IMR-90 (cell line): Measurements from ENCODE around the gene SIPA1L3. TPM values are rescaled to one million over a fixed set of nuclear protein-coding genes. Genes with fewer than 3 reads are reported as not detected.

ENCODE experiments used
- ATAC-seq: fragments of 200-7000 bp; cut with Tn5 transposase; 2 replicates; pipeline ENCODE4 v1.9.1; 2020; ENCODE audit warnings: low read depth, mild to moderate bottlenecking, moderate library complexity
- BruUV-seq: library from RNA; stranded (reverse); fragments of 400-500 nt; replicated peaks from 2 replicates; lab custom pipeline; 2021; lab: Mats Ljungman, UMichigan
- CTCF ChIA-PET: fragments of 300-600 bp; formaldehyde crosslinking; extraction: SDS; loops from one replicate; lab custom pipeline; 2021; ENCODE audit warnings: antibody characterized with exemption; lab: Yijun Ruan, JAX
- POLR2A ChIA-PET: fragments of 300-600 bp; sonication (Branson Sonifier 250); formaldehyde crosslinking; loops from one replicate; lab custom pipeline; 2022; ENCODE audit warnings: antibody characterized with exemption; ENCODE audit not compliant: unreplicated experiment; lab: Charles Lee
- DNase-seq: peaks from one replicate; pipeline ENCODE4 v3.0.0; 2013
- H2AFZ ChIP-seq: replicated peaks from 2 replicates; pipeline ENCODE3; 2013; ENCODE audit warnings: low read length, mild to moderate bottlenecking; ENCODE audit not compliant: poor library complexity
- H2AK5ac ChIP-seq: 2 replicates; pipeline ENCODE4 v1.6.1; 2013; ENCODE audit warnings: low read depth, low read length, inconsistent platforms
- H2AK9ac ChIP-seq: replicated peaks from 2 replicates; pipeline ENCODE3; 2013; ENCODE audit warnings: mild to moderate bottlenecking, low read depth, low read length, moderate library complexity; ENCODE audit not compliant: poor library complexity
- H2BK120ac ChIP-seq: 2 replicates; pipeline ENCODE4 v1.6.1; 2013; ENCODE audit warnings: low read depth, low read length, inconsistent platforms
- H2BK15ac ChIP-seq: 3 replicates; pipeline ENCODE4 v1.6.1; 2013; ENCODE audit warnings: low read depth, low read length, inconsistent platforms
- H2BK20ac ChIP-seq: 2 replicates; pipeline ENCODE4 v1.6.1; 2013; ENCODE audit warnings: low read depth, mild to moderate bottlenecking, inconsistent platforms, low read length, moderate library complexity
- H2BK5ac ChIP-seq: 2 replicates; pipeline ENCODE4 v1.6.1; 2013; ENCODE audit warnings: mild to moderate bottlenecking, low read depth, low read length, inconsistent platforms; ENCODE audit not compliant: poor library complexity, severe bottlenecking
- H3K14ac ChIP-seq: replicated peaks from 2 replicates; pipeline ENCODE4 v1.6.1; 2013; ENCODE audit warnings: low read depth, low read length, inconsistent platforms
- H3K18ac ChIP-seq: 2 replicates; pipeline ENCODE4 v1.6.1; 2013; ENCODE audit warnings: low read depth, low read length, control low read depth
- H3K23ac ChIP-seq: 2 replicates; pipeline ENCODE4 v1.6.1; 2013; ENCODE audit warnings: low read depth, low read length, inconsistent platforms
- H3K27ac ChIP-seq: 2 replicates; pipeline ENCODE4 v1.5.1; 2013; ENCODE audit warnings: mild to moderate bottlenecking, control low read depth, low read length; ENCODE audit not compliant: insufficient read depth
- H3K27me3 ChIP-seq: 2 replicates; pipeline ENCODE4 v1.6.1; 2013; ENCODE audit warnings: low read length; ENCODE audit not compliant: control insufficient read depth, insufficient read depth
- H3K36me3 ChIP-seq: 2 replicates; pipeline ENCODE4 v1.6.1; 2013; ENCODE audit warnings: low read length, mixed read lengths; ENCODE audit not compliant: control insufficient read depth, insufficient read depth
- H3K4ac ChIP-seq: 2 replicates; pipeline ENCODE4 v1.6.1; 2013; ENCODE audit warnings: low read depth, low read length, inconsistent platforms
- H3K4me1 ChIP-seq: 2 replicates; pipeline ENCODE4 v1.6.1; 2013; ENCODE audit warnings: low read length, mixed read lengths; ENCODE audit not compliant: control insufficient read depth, insufficient read depth
- H3K4me2 ChIP-seq: 2 replicates; pipeline ENCODE4 v1.6.1; 2013; ENCODE audit warnings: low read depth, mild to moderate bottlenecking, control low read depth, low read length, moderate library complexity
- H3K4me3 ChIP-seq: 2 replicates; pipeline ENCODE4 v1.5.1; 2013; ENCODE audit warnings: low read depth, mild to moderate bottlenecking, control low read depth, low read length, moderate library complexity; ENCODE audit not compliant: insufficient read depth
- H3K56ac ChIP-seq: 2 replicates; pipeline ENCODE4 v1.6.1; 2013; ENCODE audit warnings: low read length, inconsistent platforms; ENCODE audit not compliant: insufficient read depth; ENCODE audit errors: extremely low read depth
- H3K79me1 ChIP-seq, 2 experiments: 2 replicates each; pipeline ENCODE4 v1.6.1; 2013; ENCODE audit warnings: low read length in 2 of 2, inconsistent platforms in 1 of 2, low read depth in 1 of 2
- H3K9ac ChIP-seq: 2 replicates; pipeline ENCODE4 v1.6.1; 2013; ENCODE audit warnings: low read depth, low read length, control low read depth
- H3K9me1 ChIP-seq: 2 replicates; pipeline ENCODE4 v1.6.1; 2013; ENCODE audit warnings: low read length, inconsistent platforms; ENCODE audit not compliant: insufficient read depth
- H3K9me3 ChIP-seq: 2 replicates; pipeline ENCODE4 v1.6.1; 2013; ENCODE audit warnings: low read length; ENCODE audit not compliant: control insufficient read depth, insufficient read depth
- H4K20me1 ChIP-seq: 2 replicates; pipeline ENCODE4 v1.6.1; 2013; ENCODE audit warnings: low read length, inconsistent platforms; ENCODE audit not compliant: insufficient read depth
- H4K5ac ChIP-seq: 2 replicates; pipeline ENCODE4 v1.6.1; 2013; ENCODE audit warnings: mild to moderate bottlenecking, low read depth, low read length, control low read depth
- H4K8ac ChIP-seq, 2 experiments: 2 replicates each; pipeline ENCODE4 v1.6.1; 2013; ENCODE audit warnings: low read depth in 2 of 2, low read length in 2 of 2, control low read depth in 1 of 2, inconsistent platforms in 1 of 2
- H4K91ac ChIP-seq: 2 replicates; pipeline ENCODE4 v1.6.1; 2013; ENCODE audit warnings: low read depth, low read length, inconsistent platforms; ENCODE audit not compliant: insufficient read depth
- FOS ChIP-seq: fragments of 150-350 bp; IDR thresholded peaks from 2 replicates; pipeline ENCODE4 v1.6.1; 2016; ENCODE audit warnings: low read depth, low read length
- MAFK ChIP-seq: IDR thresholded peaks from 2 replicates; pipeline ENCODE4 v1.6.1; 2012; ENCODE audit warnings: low read depth, low read length, improper control_type of control experiment
- MXI1 ChIP-seq: IDR thresholded peaks from 2 replicates; pipeline ENCODE4 v1.6.1; 2012; ENCODE audit warnings: low read depth, mild to moderate bottlenecking, low read length, moderate library complexity, borderline replicate concordance
- NFE2L2 ChIP-seq: fragments of 150-350 bp; IDR thresholded peaks from 2 replicates; pipeline ENCODE4 v1.6.1; 2016; ENCODE audit warnings: low read depth, mild to moderate bottlenecking, low read length
- RAD21 ChIP-seq: IDR thresholded peaks from 2 replicates; pipeline ENCODE4 v1.6.1; 2012; ENCODE audit warnings: low read length, improper control_type of control experiment
- SMC3 ChIP-seq: fragments of 150-350 bp; IDR thresholded peaks from 2 replicates; pipeline ENCODE4 v1.6.1; 2016; ENCODE audit warnings: low read depth, mild to moderate bottlenecking, antibody characterized with exemption, low read length, moderate library complexity
- WGBS, 2 experiments: methylation state at CpG; one replicate each; pipeline versions ENCODE4 v1.1.5 to v1.1.7; 2013; ENCODE audit warnings: missing lambda C conversion rate in 2 of 2; ENCODE audit not compliant: insufficient read length in 1 of 2; ENCODE audit errors: extremely low coverage in 2 of 2; 5-methylcytosine and 5-hydroxymethylcytosine counted together
- dilution Hi-C: fragments of 300-500 bp; cut with HindIII; formaldehyde crosslinking; loops from one replicate; pipeline ENCODE4 v1.14.3; 2018; ENCODE audit warnings: low sequenced_read_pairs; ENCODE audit not compliant: unreplicated experiment
- in situ Hi-C: fragments of 300-500 bp; cut with MboI; formaldehyde crosslinking; loops from 3 replicates; pipeline ENCODE4 v1.14.3; 2019; ENCODE audit warnings: low sequenced_read_pairs, inconsistent platforms, mixed read lengths
- intact Hi-C: fragments of 100-400 bp; cut with micrococcal nuclease; formaldehyde crosslinking; loops from 2 replicates; pipeline ENCODE4 v1.10.0; 2022
- polyA plus RNA-seq, 3 experiments: library from polyadenylated mRNA; depleted of rRNA; stranded (reverse); fragments of >200 nt; gene quantifications; 2 replicates each; pipeline ENCODE4 v1.2.3, GENCODE V29; 2012; ENCODE audit warnings: low replicate concordance in 1 of 3
- total RNA-seq: library from RNA; depleted of rRNA; stranded (reverse); fragments of >200 nt; gene quantifications from 2 replicates; pipeline ENCODE4 v1.2.3, GENCODE V29; 2012
- TF ChIP-seq, protein P1 (sequence below): conservative IDR thresholded peaks from 2 replicates; pipeline ENCODE4 v1.5.1; 2012; ENCODE audit warnings: mild to moderate bottlenecking, low read depth, low read length, improper control_type of control experiment
- TF ChIP-seq, protein P2 (sequence below): fragments of 150-350 bp; IDR thresholded peaks from 2 replicates; pipeline ENCODE4 v1.6.1; 2016; ENCODE audit warnings: low read depth, mild to moderate bottlenecking, low read length, moderate library complexity, borderline replicate concordance

SIPA1L3 gene
- total and polyA plus RNA-seq, 2 of the 4 experiments (the other 2 are of a cell fraction), result 4.1 to 9.4 TPM

DNA sequence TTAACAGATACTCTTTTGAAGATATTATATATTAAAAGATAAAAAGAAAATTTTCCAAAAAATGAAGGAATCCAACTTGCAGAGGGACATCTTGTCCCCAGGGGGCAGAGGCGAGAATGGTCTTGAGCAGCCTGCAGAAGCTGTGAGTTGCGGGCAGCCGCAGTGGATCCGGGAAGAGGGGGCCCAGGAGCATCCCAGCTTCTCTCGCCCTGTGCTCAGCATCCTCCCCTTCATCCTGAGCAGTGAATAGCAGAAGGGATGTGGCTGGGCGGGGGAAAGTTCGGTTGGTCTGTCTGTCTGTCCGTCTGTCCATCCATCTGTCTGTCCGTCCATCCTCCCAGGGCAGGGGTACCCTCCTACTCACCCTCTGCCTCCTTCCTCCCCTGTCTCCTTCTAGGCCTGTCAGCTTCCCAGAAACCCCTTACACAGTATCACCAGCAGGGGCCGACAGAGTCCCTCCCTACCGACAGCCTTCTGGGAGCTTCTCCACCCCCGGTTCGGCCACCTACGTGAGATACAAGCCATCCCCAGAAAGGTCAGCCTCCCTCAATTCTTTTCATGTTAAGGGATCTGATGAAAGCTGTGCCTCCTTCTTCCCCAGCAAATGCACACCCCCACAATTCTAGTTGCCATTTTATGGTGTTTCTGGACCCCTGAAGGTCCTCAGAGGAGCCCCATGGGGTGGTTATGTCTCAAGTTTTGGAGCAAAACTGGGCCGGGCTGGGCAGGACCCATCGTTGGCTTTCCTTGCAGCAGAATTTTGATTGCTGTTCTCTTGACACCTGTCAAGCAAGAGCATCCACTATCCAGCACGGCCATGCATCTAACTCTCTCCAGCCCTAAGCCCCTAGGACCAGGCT is 235.4 kb downstream of the SIPA1L3 start:
- DNase-seq (peak; percentile 28), ATAC-seq (peak; percentile 92)
- no peak overlapping the region for H4K5ac ChIP-seq
- no peaks in the 10 kb centered on the region for H3K4me1 ChIP-seq
- H3K56ac ChIP-seq, result no peak overlapping the region
- no peaks in the 10 kb centered on the region for H3K9me3 ChIP-seq
- H2BK20ac ChIP-seq, result no peak overlapping the region
- no peak overlapping the region for H3K4me2 ChIP-seq
- no peak overlapping the region for H2BK15ac ChIP-seq
- 38% methylated on average over 4 of the region's 17 CpGs; no CpG with 5 or more reads in 1 of the 2 experiments for WGBS, 2 experiments
- H4K8ac ChIP-seq, result no peak overlapping the region
- peak; percentile 59 for TF ChIP-seq RAD21
- TF ChIP-seq, protein P1, sequence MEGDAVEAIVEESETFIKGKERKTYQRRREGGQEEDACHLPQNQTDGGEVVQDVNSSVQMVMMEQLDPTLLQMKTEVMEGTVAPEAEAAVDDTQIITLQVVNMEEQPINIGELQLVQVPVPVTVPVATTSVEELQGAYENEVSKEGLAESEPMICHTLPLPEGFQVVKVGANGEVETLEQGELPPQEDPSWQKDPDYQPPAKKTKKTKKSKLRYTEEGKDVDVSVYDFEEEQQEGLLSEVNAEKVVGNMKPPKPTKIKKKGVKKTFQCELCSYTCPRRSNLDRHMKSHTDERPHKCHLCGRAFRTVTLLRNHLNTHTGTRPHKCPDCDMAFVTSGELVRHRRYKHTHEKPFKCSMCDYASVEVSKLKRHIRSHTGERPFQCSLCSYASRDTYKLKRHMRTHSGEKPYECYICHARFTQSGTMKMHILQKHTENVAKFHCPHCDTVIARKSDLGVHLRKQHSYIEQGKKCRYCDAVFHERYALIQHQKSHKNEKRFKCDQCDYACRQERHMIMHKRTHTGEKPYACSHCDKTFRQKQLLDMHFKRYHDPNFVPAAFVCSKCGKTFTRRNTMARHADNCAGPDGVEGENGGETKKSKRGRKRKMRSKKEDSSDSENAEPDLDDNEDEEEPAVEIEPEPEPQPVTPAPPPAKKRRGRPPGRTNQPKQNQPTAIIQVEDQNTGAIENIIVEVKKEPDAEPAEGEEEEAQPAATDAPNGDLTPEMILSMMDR, result peak; percentile 68
- no peak for TF ChIP-seq MAFK
- TF ChIP-seq, protein P2, sequence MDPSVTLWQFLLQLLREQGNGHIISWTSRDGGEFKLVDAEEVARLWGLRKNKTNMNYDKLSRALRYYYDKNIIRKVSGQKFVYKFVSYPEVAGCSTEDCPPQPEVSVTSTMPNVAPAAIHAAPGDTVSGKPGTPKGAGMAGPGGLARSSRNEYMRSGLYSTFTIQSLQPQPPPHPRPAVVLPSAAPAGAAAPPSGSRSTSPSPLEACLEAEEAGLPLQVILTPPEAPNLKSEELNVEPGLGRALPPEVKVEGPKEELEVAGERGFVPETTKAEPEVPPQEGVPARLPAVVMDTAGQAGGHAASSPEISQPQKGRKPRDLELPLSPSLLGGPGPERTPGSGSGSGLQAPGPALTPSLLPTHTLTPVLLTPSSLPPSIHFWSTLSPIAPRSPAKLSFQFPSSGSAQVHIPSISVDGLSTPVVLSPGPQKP, result no peak
- no peak for TF ChIP-seq MXI1
- no peak for TF ChIP-seq NFE2L2
- TF ChIP-seq FOS, result no peak
- TF ChIP-seq SMC3, result peak; percentile 34; the same call in 1 of the 2 replicates
- no peak overlapping the region for H2AK5ac ChIP-seq
- CTCF ChIA-PET, result interaction anchor here (1.1 to 2.4 kb wide), 2 partner anchors 10 to 240 kb away, joined by 6 to 7 read pairs; no protein-coding TSS in a partner anchor
- POLR2A ChIA-PET, result no interaction called here
- intact Hi-C loops (no loop called here), in situ Hi-C loops (no loop called here), dilution Hi-C loops (no loop called here)
- H3K9me1 ChIP-seq, result peaks cover 4% of the 10 kb centered on the region; the same call in 1 of the 2 replicates
- H2AK9ac ChIP-seq, result no peak overlapping the region
- H3K36me3 ChIP-seq, result peaks cover 10% of the 10 kb centered on the region
- H2BK5ac ChIP-seq, result no peak overlapping the region
- no peak overlapping the region for H3K14ac ChIP-seq
- peaks cover 0 to 18% of the 10 kb centered on the region in 2 experiments; a peak in 3 of 4 replicates for H3K79me1 ChIP-seq
- H2AFZ ChIP-seq, result peak overlapping the region; percentile 46
- H3K9ac ChIP-seq, result no peak overlapping the region
- H3K4ac ChIP-seq, result no peak overlapping the region
- no peak overlapping the region for H3K27ac ChIP-seq
- no peak overlapping the region for H4K91ac ChIP-seq
- H3K4me3 ChIP-seq, result no peak overlapping the region
- no peak overlapping the region for H2BK120ac ChIP-seq
- H4K20me1 ChIP-seq, result no peaks in the 10 kb centered on the region
- no peak overlapping the region for H3K18ac ChIP-seq
- H3K27me3 ChIP-seq, result no peaks in the 10 kb centered on the region
- no peak overlapping the region for H3K23ac ChIP-seq
- BruUV-seq, result no TSS peak
